OCI-LY7 (cell line): ENCODE data around the gene LAPTM5. TPM values are rescaled to one million over a fixed set of nuclear protein-coding genes. Genes with fewer than 3 reads are reported as not detected.

ENCODE experiments used
- BruUV-seq: library from RNA; stranded (reverse); fragments of 400-500 nt; replicated peaks from 2 replicates; lab custom pipeline; 2021; lab: Mats Ljungman, UMichigan
- CTCF ChIA-PET: fragments of 300-600 bp; sonication (Branson Sonifier 250); formaldehyde crosslinking; loops from one replicate; lab custom pipeline; 2022; ENCODE audit warnings: antibody characterized with exemption; ENCODE audit not compliant: unreplicated experiment; lab: Charles Lee
- POLR2A ChIA-PET: fragments of 300-600 bp; sonication (Branson Sonifier 250); formaldehyde crosslinking; loops from one replicate; lab custom pipeline; 2022; ENCODE audit warnings: antibody characterized with exemption; lab: Charles Lee
- DNase-seq: peaks from one replicate; pipeline ENCODE4 v3.0.0-alpha.2; 2015; ENCODE audit warnings: low spot score
- H2AFZ ChIP-seq: fragments of 200-600 bp; sonication (generic), shearing (Covaris generic); 2 replicates; pipeline ENCODE4 v1.6.1; 2014; ENCODE audit warnings: mild to moderate bottlenecking, antibody characterized with exemption, low read length, moderate library complexity
- H3K27ac ChIP-seq: fragments of 200-600 bp; sonication (generic); 2 replicates; pipeline ENCODE4 v1.5.1; 2014; ENCODE audit warnings: mixed run types, low read depth, mild to moderate bottlenecking, moderate library complexity, low read length, inconsistent platforms; ENCODE audit not compliant: poor library complexity, severe bottlenecking
- H3K36me3 ChIP-seq: fragments of 200-600 bp; sonication (generic); 2 replicates; pipeline ENCODE4 v1.6.1; 2014; ENCODE audit warnings: mild to moderate bottlenecking, antibody characterized with exemption, low read length, moderate library complexity, mixed read lengths; ENCODE audit not compliant: insufficient read depth
- H3K4me1 ChIP-seq: fragments of 200-600 bp; sonication (generic); 2 replicates; pipeline ENCODE4 v1.5.1; 2014; ENCODE audit warnings: mild to moderate bottlenecking, low read length; ENCODE audit not compliant: insufficient read depth, poor library complexity, severe bottlenecking
- H3K4me2 ChIP-seq: fragments of 200-600 bp; sonication (generic); 2 replicates; pipeline ENCODE4 v1.6.1; 2014; ENCODE audit warnings: mild to moderate bottlenecking, low read length
- H3K4me3 ChIP-seq: fragments of 200-600 bp; sonication (generic); 2 replicates; pipeline ENCODE4 v1.5.1; 2014; ENCODE audit warnings: mild to moderate bottlenecking, low read depth, low read length; ENCODE audit not compliant: poor library complexity, severe bottlenecking
- H3K79me2 ChIP-seq: fragments of 200-600 bp; sonication (generic); 2 replicates; pipeline ENCODE4 v1.6.1; 2016; ENCODE audit warnings: low read depth, mild to moderate bottlenecking, low read length, moderate library complexity, mixed read lengths; ENCODE audit not compliant: insufficient read depth
- H3K9me2 ChIP-seq: fragments of 200-600 bp; sonication (generic); 2 replicates; pipeline ENCODE4 v1.6.1; 2016; ENCODE audit warnings: mild to moderate bottlenecking, low read length, mixed read lengths; ENCODE audit not compliant: insufficient read depth
- H3K9me3 ChIP-seq: fragments of 200-600 bp; sonication (generic); 2 replicates; pipeline ENCODE4 v1.6.1; 2014; ENCODE audit warnings: mild to moderate bottlenecking, mixed run types, low read length, mixed read lengths
- H4K20me1 ChIP-seq: fragments of 200-600 bp; sonication (generic); 2 replicates; pipeline ENCODE4 v1.6.1; 2014; ENCODE audit warnings: mild to moderate bottlenecking, antibody characterized with exemption, low read length, moderate library complexity, mixed read lengths; ENCODE audit not compliant: insufficient read depth
- EZH2phosphoT487 ChIP-seq: fragments of 200-600 bp; sonication (generic); IDR thresholded peaks from 2 replicates; pipeline ENCODE4 v1.6.1; 2018; ENCODE audit warnings: low read depth, borderline replicate concordance, mild to moderate bottlenecking, mixed run types, antibody characterized with exemption, low read length, moderate library complexity, mixed read lengths
- intact Hi-C: fragments of 100-400 bp; cut with micrococcal nuclease; formaldehyde crosslinking; loops from one replicate; pipeline ENCODE4 v1.10.0; 2022; ENCODE audit not compliant: unreplicated experiment
- total RNA-seq, 2 experiments: library from RNA; depleted of rRNA in 1 of 2; stranded (reverse); fragments of >200 nt in 1 of 2; shearing (Covaris generic) in 1 of 2; gene quantifications; 2 replicates each; pipeline ENCODE4 v1.2.3, GENCODE V29; 2014 to 2022
- TF ChIP-seq, protein P1 (sequence below): fragments of 200-600 bp; sonication (generic); conservative IDR thresholded peaks from 2 replicates; pipeline ENCODE4 v1.5.1; 2014; ENCODE audit warnings: mild to moderate bottlenecking, antibody characterized with exemption, low read length, moderate library complexity, mixed read lengths

The LAPTM5 gene
- total RNA-seq, 2 experiments from 2014 or later = 113 to 137 TPM

- intact Hi-C loops = loop anchor here (1.0 kb wide), 3 partner anchors 11 to 34 kb away; no protein-coding TSS in a partner anchor
Observed at GRCh38 chr1:30754684-30755171, 2.8 kb downstream of the LAPTM5 start.

DNA sequence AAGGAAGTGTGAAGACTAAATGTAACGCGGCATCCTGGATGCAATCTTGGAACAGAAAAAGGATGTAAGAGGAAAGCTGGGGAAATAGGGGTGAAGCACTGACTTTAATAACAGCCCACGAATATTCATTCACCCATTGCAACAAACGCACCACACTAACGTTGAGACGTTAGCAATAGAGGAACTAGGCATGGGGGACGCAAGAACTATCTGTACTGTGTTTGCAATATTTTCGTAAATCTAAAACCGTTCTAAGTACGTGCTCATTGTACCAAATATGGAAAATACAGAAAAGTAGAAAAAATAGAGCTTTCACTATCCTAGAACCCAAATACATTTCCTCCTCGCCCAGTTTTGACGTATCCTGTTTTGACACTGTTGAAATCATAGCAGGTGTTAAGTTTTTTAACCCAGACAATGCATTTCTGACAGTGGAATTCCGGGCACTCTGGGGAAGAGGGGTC lies 3.9 kb downstream of the LAPTM5 start:
- intact Hi-C loops = loop anchor here (1.0 kb wide), 3 partner anchors 10 to 33 kb away; no protein-coding TSS in a partner anchor
- peaks cover 99% of the 10 kb centered on the region for H3K4me1 ChIP-seq
- peak overlapping the region; percentile 99 for H3K27ac ChIP-seq
- no peaks in the 10 kb centered on the region for H3K9me2 ChIP-seq
- TF ChIP-seq, protein P1, sequence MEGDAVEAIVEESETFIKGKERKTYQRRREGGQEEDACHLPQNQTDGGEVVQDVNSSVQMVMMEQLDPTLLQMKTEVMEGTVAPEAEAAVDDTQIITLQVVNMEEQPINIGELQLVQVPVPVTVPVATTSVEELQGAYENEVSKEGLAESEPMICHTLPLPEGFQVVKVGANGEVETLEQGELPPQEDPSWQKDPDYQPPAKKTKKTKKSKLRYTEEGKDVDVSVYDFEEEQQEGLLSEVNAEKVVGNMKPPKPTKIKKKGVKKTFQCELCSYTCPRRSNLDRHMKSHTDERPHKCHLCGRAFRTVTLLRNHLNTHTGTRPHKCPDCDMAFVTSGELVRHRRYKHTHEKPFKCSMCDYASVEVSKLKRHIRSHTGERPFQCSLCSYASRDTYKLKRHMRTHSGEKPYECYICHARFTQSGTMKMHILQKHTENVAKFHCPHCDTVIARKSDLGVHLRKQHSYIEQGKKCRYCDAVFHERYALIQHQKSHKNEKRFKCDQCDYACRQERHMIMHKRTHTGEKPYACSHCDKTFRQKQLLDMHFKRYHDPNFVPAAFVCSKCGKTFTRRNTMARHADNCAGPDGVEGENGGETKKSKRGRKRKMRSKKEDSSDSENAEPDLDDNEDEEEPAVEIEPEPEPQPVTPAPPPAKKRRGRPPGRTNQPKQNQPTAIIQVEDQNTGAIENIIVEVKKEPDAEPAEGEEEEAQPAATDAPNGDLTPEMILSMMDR = no peak
- TF ChIP-seq EZH2phosphoT487 = no peak
- peaks cover 4% of the 10 kb centered on the region; the same call in 1 of the 2 replicates for H3K79me2 ChIP-seq
- H2AFZ ChIP-seq = no peak overlapping the region
- peak overlapping the region; percentile 91 for H3K4me2 ChIP-seq
- ChIA-PET POLR2A (interaction anchor here (1.3 to 3.7 kb wide), 3 partner anchors 9 to 29 kb away, joined by 4 to 55 read pairs (median 6); no protein-coding TSS in a partner anchor), CTCF (interaction anchor here (1.3 kb wide), 1 partner anchor 26 kb away, joined by 3 read pairs; no protein-coding TSS in a partner anchor)
- no TSS peak for BruUV-seq
- no peaks in the 10 kb centered on the region for H3K36me3 ChIP-seq
- DNase-seq = peak; percentile 87
- no peaks in the 10 kb centered on the region for H3K9me3 ChIP-seq
- H4K20me1 ChIP-seq = peaks cover 9% of the 10 kb centered on the region
- H3K4me3 ChIP-seq = peak overlapping the region; percentile 47

More at GRCh38 chr1:30754684-30755171, 2.8 kb downstream of the LAPTM5 start:
- Histone ChIP-seq H3K9me2 (no peaks in the 10 kb centered on the region), H3K9me3 (no peaks in the 10 kb centered on the region), H3K4me2 (peak overlapping the region; percentile 91), H3K4me1 (peaks cover 99% of the 10 kb centered on the region), H3K27ac (peak overlapping the region; percentile 99), H2AFZ (no peak overlapping the region), H3K4me3 (peak overlapping the region; percentile 69), H3K36me3 (no peaks in the 10 kb centered on the region), H4K20me1 (peaks cover 9% of the 10 kb centered on the region), H3K79me2 (peaks cover 4% of the 10 kb centered on the region; the same call in 1 of the 2 replicates)
- CTCF ChIA-PET = interaction anchor here (1.0 to 1.3 kb wide), 4 partner anchors 11 to 36 kb away, joined by 3 to 5 read pairs (median 4); no protein-coding TSS in a partner anchor
- no TSS peak for BruUV-seq
- TF ChIP-seq, protein P1 = no peak
- no peak for TF ChIP-seq EZH2phosphoT487
- POLR2A ChIA-PET = interaction anchor here (1.3 to 3.7 kb wide), 3 partner anchors 10 to 30 kb away, joined by 4 to 55 read pairs (median 6); no protein-coding TSS in a partner anchor
- DNase-seq = peak; percentile 99
